OCI-LY3 (cell line): Measurements from ENCODE around the gene INKA1.

ENCODE experiments used
- EZH2phosphoT487 ChIP-seq: fragments of 200-600 bp; shearing (Covaris generic); IDR thresholded peaks from 2 replicates; pipeline ENCODE4 v1.6.1; 2018; ENCODE audit warnings: antibody characterized with exemption, mixed run types, low read depth
- TF ChIP-seq, protein P1 (sequence below): fragments of 200-600, 300-600 bp; sonication (generic); IDR thresholded peaks from 2 replicates; pipeline ENCODE4 v1.5.1; 2014; ENCODE audit warnings: antibody characterized with exemption, low read length, low read depth

GRCh38 chr3:49841806-49842205 is 38.7 kb downstream of the INKA1 start:
- TF ChIP-seq, protein P1, sequence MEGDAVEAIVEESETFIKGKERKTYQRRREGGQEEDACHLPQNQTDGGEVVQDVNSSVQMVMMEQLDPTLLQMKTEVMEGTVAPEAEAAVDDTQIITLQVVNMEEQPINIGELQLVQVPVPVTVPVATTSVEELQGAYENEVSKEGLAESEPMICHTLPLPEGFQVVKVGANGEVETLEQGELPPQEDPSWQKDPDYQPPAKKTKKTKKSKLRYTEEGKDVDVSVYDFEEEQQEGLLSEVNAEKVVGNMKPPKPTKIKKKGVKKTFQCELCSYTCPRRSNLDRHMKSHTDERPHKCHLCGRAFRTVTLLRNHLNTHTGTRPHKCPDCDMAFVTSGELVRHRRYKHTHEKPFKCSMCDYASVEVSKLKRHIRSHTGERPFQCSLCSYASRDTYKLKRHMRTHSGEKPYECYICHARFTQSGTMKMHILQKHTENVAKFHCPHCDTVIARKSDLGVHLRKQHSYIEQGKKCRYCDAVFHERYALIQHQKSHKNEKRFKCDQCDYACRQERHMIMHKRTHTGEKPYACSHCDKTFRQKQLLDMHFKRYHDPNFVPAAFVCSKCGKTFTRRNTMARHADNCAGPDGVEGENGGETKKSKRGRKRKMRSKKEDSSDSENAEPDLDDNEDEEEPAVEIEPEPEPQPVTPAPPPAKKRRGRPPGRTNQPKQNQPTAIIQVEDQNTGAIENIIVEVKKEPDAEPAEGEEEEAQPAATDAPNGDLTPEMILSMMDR = no peak
- TF ChIP-seq EZH2phosphoT487 = no peak
